GM13976 (cell line): ENCODE data around the gene TRAF1.

Source experiments
- DNase-seq: peaks from one replicate; pipeline ENCODE4 v3.0.0; 2012; ENCODE audit warnings: low spot score
- CTCF ChIP-seq: IDR thresholded peaks from 2 replicates; pipeline ENCODE4 v1.5.1; 2012; ENCODE audit warnings: borderline replicate concordance, mild to moderate bottlenecking; ENCODE audit not compliant: insufficient read depth; ENCODE audit errors: extremely low read depth, missing control alignments, control extremely low read depth
- in situ Hi-C: fragments of 300-500 bp; cut with MboI; formaldehyde crosslinking; loops from one replicate; pipeline ENCODE4 v1.12.0; 2022; ENCODE audit warnings: low sequenced_read_pairs, mixed read lengths, inconsistent platforms; ENCODE audit not compliant: unreplicated experiment

Gene TRAF1

GRCh38 chr9:120949290-120949689, 22.7 kb upstream of the TRAF1 start:
- in situ Hi-C loops: no loop called here
- no peak for DNase-seq
- no peak for TF ChIP-seq CTCF

DNA sequence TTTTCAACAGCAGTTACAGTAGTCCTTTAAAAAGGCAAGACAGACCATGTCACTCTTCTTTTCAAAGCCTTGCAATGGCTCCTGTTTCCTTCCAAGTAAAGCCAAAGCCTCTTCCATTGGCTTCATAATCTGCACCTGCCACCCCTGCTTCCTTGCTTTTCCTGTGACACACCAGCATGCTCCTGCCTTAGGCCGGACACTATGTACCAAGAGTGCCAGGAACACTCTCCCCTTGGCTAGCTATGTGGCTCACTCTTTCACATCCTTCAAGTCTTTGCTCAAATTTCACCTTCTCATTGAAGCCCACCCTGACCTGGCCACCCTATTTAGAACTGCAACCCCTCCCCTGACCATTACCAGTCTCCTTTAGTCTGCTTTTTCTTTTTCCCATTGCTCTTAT, 22.2 kb upstream of the TRAF1 start:
- TF ChIP-seq CTCF: no peak
- no peak for DNase-seq
- in situ Hi-C loops: no loop called here

DNA sequence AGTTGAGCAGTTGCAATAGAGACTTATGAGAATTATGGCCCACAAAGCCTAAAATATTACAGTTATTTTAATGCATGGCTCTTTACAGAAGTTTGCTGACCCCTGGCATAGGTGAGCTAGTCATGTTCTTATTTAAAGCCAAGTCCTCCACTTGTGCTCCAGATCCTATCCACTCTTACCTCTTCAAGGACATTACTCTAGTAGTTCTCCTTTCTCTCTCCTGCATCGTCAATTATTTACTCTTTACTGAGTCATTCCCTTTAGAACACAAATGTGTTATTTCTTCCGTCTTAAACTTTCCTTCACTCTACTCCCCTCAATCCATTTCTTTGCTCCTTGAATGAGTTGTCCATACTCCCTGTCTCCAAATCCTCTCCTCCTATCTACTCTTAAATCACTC, 20.6 kb upstream of the TRAF1 start:
- TF ChIP-seq CTCF: no peak
- in situ Hi-C loops: no loop called here
- DNase-seq: no peak

DNA sequence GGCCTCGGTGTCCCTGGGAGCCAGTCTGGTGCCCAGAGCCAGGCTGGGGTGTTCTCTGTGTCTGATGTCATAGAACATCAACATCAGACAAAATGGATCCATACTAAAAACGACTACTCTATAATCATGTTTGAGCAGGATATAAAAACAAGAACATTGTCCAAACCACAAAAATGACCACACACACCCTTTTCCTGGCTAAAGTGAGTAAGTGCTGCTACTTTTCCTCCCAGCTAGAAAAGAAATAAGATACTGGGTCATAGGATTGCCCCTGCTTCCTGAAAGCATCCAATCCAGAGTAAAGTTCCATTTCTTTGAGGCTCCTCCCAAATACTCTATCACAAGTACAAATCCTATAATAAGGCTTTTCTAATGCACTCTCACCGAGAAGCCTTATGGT, 19.7 kb upstream of the TRAF1 start:
- DNase-seq: no peak
- in situ Hi-C loops: no loop called here
- no peak for TF ChIP-seq CTCF

- no peak for TF ChIP-seq CTCF
- DNase-seq: no peak
- in situ Hi-C loops: no loop called here
These were observed 18.4 kb upstream of the TRAF1 start for GRCh38 chr9:120944948-120945347.

- in situ Hi-C loops: no loop called here
- no peak for TF ChIP-seq CTCF
- peak; percentile 78 for DNase-seq
These were observed 17.8 kb upstream of the TRAF1 start for GRCh38 chr9:120944434-120944843.

GRCh38 chr9:120942186-120943001, 15.8 kb upstream of the TRAF1 start:
- in situ Hi-C loops: no loop called here
- no peak for DNase-seq
- TF ChIP-seq CTCF: no peak
